GM21447 (cell line): Measurements from ENCODE around the gene GSK3B.
"Not testable (repeated sequence)": the region's sequence is repeated elsewhere in the genome, so short reads cannot be mapped to it uniquely, and the experiment has no call there.

Experiments
- ATAC-seq: cut with Tn5 transposase; IDR thresholded peaks from one replicate; pipeline ENCODE4 v1.9.1; 2021; ENCODE audit not compliant: unreplicated experiment

GSK3B gene

DNA sequence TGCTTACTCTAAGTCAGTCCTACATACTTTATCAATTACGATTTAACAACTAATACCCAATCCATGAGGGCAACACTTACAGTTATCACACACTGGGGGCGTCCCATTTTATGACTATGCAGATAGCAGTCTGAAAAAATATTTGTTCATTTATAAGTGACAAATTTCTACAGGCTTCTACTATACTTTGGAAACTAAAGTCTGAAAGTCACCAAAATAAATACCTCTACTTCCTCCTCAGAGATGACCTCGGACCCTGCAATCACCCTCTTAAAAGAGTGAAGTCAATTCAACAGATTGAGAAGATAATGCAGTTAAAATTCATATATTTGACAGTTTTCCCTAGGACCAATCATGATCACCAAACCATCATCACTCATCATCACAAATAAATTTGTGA, 76.6 kb downstream of the GSK3B start:
- no peak for ATAC-seq

GRCh38 chr3:120013481-120013880, 80.8 kb downstream of the GSK3B start:
- ATAC-seq = no peak

- ATAC-seq = not testable (repeated sequence)
Observed at GRCh38 chr3:120005741-120006140, 88.5 kb downstream of the GSK3B start.

GRCh38 chr3:120004008-120004498, 90.2 kb downstream of the GSK3B start:
- not testable (repeated sequence) for ATAC-seq

- ATAC-seq = no peak
Observed at GRCh38 chr3:119998166-119998565, 96.1 kb downstream of the GSK3B start.

DNA sequence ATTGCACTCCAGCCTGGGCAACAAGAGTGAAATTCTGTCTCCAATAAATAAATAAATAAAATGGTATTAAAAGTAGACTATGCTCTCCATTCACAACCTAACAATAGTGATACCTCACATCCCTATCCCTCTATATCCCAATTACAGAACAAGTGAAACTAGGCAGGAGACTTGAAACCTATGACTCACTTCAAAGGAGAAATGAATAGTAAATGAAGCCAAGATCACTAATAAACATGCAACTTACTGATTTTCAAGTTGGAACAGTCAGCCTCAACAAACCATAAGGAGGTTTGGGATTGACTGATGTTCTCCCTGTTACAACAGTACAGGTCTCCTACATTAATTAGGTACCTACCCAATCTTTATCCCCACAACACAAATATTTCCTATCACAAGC, 103.4 kb downstream of the GSK3B start:
- no peak for ATAC-seq

GRCh38 chr3:119989981-119990655, 104.1 kb downstream of the GSK3B start:
- no peak for ATAC-seq

GRCh38 chr3:119986812-119987211, 107.4 kb downstream of the GSK3B start:
- ATAC-seq = not testable (repeated sequence)

DNA sequence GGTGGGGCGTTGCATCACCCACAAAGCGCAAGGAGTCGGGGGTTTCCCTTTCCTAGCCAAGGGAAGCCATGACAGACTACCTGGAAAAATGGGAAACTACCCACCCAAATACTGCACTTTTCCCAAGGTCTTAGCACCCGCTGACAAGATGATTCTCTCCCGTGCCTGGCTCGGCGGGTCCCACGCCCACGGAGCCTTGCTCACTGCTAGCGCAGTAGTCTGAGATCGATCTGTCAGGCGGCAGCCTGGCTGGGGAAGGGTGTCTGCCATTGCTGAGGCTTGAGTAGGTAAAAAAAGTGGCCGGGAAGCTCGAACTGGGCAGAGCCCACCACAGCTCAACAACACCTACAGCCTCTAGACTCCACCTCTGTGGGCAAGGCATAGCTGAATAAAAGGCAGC, 112.9 kb downstream of the GSK3B start:
- no peak for ATAC-seq

DNA sequence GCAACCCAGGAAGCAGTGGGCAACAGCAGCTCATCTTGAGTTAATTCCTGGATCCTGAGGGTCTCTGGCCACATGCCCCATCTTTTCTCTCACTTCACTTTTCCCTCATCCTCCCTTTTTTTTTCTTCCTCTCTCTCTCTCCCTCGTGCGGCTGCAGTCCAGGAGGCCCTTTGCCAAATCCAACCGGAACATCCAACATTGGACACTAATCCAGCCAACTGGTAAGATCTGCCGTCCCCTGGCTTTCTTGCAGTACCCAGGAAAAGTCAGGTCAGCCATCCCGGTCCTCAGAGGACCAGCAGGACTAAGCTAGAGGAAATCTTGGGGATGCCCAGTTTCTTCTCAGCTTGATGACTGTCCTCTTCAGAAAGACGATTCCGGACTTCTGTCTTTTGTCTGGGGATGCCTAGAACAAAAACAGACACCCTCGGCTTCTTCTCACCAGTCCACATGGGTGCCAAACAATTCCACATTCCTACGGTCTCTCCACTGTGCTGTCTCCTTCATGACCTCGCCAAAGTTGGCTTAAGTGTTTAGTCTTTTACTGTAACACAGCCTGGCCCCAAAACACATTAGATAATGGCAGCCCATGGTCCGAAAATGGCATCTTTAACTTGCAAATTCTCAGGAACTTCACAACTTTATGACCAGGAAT, 115.6 kb downstream of the GSK3B start:
- ATAC-seq = no peak

DNA sequence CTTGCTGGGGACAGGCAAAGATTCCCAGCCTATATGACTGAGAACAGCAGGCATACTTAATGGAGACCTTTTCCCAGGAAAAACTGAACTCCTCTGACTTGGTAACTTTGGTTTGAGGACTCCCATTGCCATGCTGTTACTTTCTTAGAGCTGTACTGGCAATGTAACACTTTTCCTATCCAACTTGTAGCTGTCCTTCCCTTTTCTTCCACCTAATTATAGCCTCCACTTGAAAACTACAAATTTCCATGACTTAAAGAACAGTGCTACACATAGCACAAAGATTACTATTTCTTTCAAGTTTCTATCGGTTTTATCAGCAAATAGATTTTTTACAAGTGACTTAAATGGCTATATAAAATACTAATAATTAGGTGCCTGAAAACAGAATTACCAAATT, 116.9 kb downstream of the GSK3B start:
- no peak for ATAC-seq

- no peak for ATAC-seq
Observed at GRCh38 chr3:119976214-119976613, 118.0 kb downstream of the GSK3B start.

GRCh38 chr3:119974656-119975055, 119.6 kb downstream of the GSK3B start:
- ATAC-seq = no peak

DNA sequence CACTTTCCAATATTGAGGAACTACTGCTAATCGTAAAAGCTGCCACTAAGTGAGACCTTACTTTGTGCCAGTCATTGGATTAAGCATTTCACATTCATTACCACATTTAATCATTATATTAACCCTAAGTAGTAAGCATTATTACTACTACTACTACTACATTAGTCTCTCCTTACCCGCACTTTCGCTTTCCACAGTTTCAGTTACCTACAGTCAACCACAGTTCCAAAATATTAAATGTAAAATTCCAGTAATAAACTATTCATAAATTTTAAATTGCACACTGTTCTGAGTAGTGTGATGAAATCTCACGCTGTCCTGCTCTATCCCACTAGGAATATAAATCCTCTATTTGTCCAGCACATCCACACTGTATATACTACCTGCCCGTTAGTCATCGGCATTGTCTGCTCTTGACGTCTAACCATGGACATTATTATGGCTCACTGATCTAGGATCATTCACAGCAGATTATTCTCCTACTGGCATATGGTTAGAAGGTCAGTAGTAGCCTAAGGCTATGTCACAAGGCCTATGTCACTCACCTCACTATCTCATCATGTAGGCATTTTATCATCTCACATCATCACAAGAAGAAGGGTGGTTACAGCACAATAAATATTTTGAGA, 121.1 kb downstream of the GSK3B start:
- no peak for ATAC-seq

DNA sequence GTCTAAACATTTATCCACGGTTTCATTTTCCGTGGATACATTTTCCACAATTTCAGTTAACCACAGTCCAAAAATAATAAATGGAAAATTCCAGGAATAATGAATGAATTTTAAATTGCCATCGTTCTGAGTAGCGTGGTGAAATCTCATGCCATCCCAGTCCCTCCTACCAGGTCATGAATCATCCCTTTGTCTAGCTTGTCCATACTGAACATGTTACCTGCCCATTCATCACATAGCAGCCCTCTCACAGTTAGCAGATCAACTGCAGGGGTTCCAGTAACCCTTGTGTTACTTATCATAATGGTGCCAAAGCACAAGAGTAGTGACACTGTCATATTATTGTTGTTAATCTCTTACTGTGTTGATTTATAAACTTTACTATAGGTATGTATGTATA, 124.5 kb downstream of the GSK3B start:
- no peak for ATAC-seq

- ATAC-seq = no peak
Observed at GRCh38 chr3:119967353-119968006, 126.8 kb downstream of the GSK3B start.

DNA sequence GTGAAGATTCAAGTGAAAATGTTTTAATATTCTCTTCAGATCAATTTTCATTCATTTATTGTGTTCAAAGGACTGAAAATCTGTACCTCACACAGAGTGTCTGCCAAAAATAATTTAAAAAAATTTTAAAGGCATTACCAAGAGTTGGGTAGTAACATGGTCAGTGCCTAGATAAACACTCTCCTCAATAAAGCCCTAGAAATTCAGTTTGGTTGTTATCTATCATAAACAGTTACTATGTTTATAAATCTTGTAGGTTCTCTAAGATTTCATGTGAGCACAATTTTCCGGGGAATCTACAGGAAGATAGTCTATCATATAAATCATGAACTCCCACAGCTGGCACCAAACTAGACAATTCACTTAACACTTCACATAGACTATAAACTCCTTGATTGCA, 128.6 kb downstream of the GSK3B start:
- ATAC-seq = no peak

- no peak for ATAC-seq
Observed at GRCh38 chr3:119964294-119964693, 130.0 kb downstream of the GSK3B start.

DNA sequence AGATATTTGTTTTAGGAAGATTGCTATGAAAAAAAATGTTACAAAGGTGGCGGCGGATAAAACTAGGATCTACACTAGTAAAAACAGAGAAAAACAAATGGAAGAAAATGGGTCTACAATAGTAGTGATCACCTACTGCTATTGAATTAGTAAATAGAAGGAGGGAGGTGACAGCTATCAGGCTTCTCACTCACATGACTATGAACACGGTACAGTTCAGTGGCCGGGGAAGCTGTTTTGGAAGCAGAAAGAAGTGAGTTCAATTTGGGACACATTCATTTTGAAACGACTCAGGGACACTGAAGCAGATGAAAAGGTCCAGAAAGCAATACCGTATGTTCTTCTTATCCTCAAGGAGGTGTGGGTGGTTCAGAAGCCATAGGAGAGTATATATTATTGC, 138.3 kb downstream of the GSK3B start:
- no peak for ATAC-seq

DNA sequence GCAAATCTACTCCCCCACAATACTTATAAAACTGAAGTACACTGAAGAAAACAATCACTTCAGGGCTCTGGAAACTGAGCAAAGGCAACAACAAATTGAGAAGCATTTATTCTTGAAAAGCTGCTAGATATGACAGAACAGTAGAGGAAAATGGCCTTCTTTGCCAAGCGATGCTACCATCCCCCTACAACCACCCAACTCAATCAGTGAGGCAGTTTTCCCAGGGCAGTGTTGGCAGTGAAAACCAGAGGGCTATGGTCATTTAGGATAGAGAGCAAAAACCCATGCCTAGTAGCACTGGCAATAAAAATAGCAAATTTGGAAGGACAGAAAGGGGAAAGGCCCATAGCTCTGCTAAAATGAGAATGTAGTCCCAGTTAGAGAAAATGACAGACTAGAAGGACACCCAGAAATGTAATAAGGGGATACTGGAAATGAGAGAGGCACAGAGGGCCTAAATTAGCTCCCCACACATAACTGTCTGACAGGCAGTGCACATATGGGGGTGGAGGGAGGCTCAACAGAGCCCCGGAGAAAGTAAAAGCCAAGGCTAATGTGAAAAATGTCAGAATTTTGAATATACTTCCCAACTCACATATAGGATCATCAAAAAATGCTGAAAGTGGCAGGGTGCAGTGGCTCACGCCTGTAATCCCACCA, 143.5 kb downstream of the GSK3B start:
- ATAC-seq = no peak

- ATAC-seq = no peak
Observed at GRCh38 chr3:119945291-119945690, 149.0 kb downstream of the GSK3B start.
